GM12878 (cell line): ENCODE measurements around the gene LRGUK. TPM values are rescaled to one million over a fixed set of nuclear protein-coding genes. Genes with fewer than 3 reads are reported as not detected.
A peak's percentile ranks its signal among the peaks of the same experiment; 100 is the strongest.

Experiments
- ATAC-seq: fragments of 200-7000 bp; cut with Tn5 transposase; 3 replicates; pipeline ENCODE4 v1.9.1; 2020; ENCODE audit warnings: mild to moderate bottlenecking, moderate library complexity
- BruUV-seq: library from RNA; stranded (reverse); fragments of 400-500 nt; replicated peaks from 2 replicates; lab custom pipeline; 2021; lab: Mats Ljungman, UMichigan
- CTCF ChIA-PET: fragments of 300-600 bp; sonication (Branson Sonifier 250); formaldehyde crosslinking; extraction: SDS; loops from one replicate; lab custom pipeline; 2021; ENCODE audit warnings: inconsistent platforms; lab: Yijun Ruan, JAX
- POLR2A ChIA-PET: fragments of 350-600 bp; formaldehyde crosslinking; extraction: SDS; loops from one replicate; lab custom pipeline; 2021; ENCODE audit warnings: inconsistent platforms; lab: Charles Lee
- RAD21 ChIA-PET: fragments of 300-600 bp; sonication (Branson Sonifier 250); formaldehyde crosslinking; loops from one replicate; lab custom pipeline; 2023; ENCODE audit warnings: antibody characterized with exemption; ENCODE audit not compliant: unreplicated experiment; lab: Charles Lee
- SMC1A ChIA-PET: fragments of 300-600 bp; sonication (Branson Sonifier 250); formaldehyde crosslinking; loops from one replicate; lab custom pipeline; 2023; ENCODE audit not compliant: unreplicated experiment, uncharacterized antibody; lab: Charles Lee
- DNase-seq: peaks from one replicate; pipeline ENCODE4 v3.0.0-alpha.2; 2011; ENCODE audit warnings: low read depth, low spot score
- FAIRE-seq: peaks from 3 replicates; lab custom pipeline; 2011; peaks lifted over from hg19 to GRCh38; lab: Jason Lieb, UNC
- H2AFZ ChIP-seq: 2 replicates; pipeline ENCODE4 v1.6.0; 2011; ENCODE audit warnings: low read depth, low read length, control low read depth; ENCODE audit not compliant: control insufficient read depth
- H3K27ac ChIP-seq: 2 replicates; pipeline ENCODE4 v1.5.1; 2011; ENCODE audit warnings: control low read depth; ENCODE audit not compliant: control insufficient read depth, insufficient read depth
- H3K27me3 ChIP-seq, 2 experiments: replicated peaks in 1 of 2; 2 replicates each; pipeline versions ENCODE4 v1.6.0 to v1.6.1; 2011; ENCODE audit warnings: low read length in 1 of 2; ENCODE audit not compliant: control insufficient read depth in 2 of 2, insufficient read depth in 2 of 2
- H3K36me3 ChIP-seq, 2 experiments: 2 replicates each; pipeline ENCODE4 v1.5.1; 2011; ENCODE audit warnings: low read length in 1 of 2; ENCODE audit not compliant: control insufficient read depth in 2 of 2, insufficient read depth in 2 of 2
- H3K4me1 ChIP-seq: 2 replicates; pipeline ENCODE4 v1.6.1; 2011; ENCODE audit warnings: mild to moderate bottlenecking, low read length, moderate library complexity, mixed read lengths; ENCODE audit not compliant: control insufficient read depth, insufficient read depth
- H3K4me2 ChIP-seq: 2 replicates; pipeline ENCODE4 v1.6.0; 2011; ENCODE audit warnings: control low read depth; ENCODE audit not compliant: control insufficient read depth, insufficient read depth
- H3K4me3 ChIP-seq: fragments of 200-600 bp; sonication (generic); 2 replicates; pipeline ENCODE4 v1.5.1; 2016
- H3K79me2 ChIP-seq: 2 replicates; pipeline ENCODE4 v1.6.0; 2011; ENCODE audit warnings: low read length; ENCODE audit not compliant: control insufficient read depth, insufficient read depth
- H3K9ac ChIP-seq: 2 replicates; pipeline ENCODE4 v1.8.0; 2011; ENCODE audit warnings: low read length, control low read depth, mixed read lengths; ENCODE audit not compliant: control insufficient read depth, insufficient read depth
- H3K9me3 ChIP-seq: replicated peaks from 3 replicates; pipeline ENCODE4 v1.5.1; 2011; ENCODE audit warnings: mild to moderate bottlenecking, low read length; ENCODE audit not compliant: control insufficient read depth, insufficient read depth
- H4K20me1 ChIP-seq: 2 replicates; pipeline ENCODE4 v1.6.0; 2011; ENCODE audit not compliant: control insufficient read depth, insufficient read depth
- CTCF ChIP-seq, 3 experiments: IDR thresholded peaks in 2 of 3; conservative IDR thresholded peaks in 1 of 3; 2 replicates each; pipeline ENCODE4 v1.5.1; 2011; ENCODE audit warnings: low read depth in 3 of 3, low read length in 3 of 3, mild to moderate bottlenecking in 3 of 3, control low read depth in 2 of 3, moderate library complexity in 2 of 3, inconsistent platforms in 1 of 3, mixed read lengths in 1 of 3; ENCODE audit not compliant: control insufficient read depth in 2 of 3, insufficient read depth in 1 of 3; ENCODE audit errors: extremely low read depth in 1 of 3
- CUX1 ChIP-seq: IDR thresholded peaks from 2 replicates; pipeline ENCODE4 v1.6.1; 2012; ENCODE audit warnings: improper control_type of control experiment, low read depth, low read length; ENCODE audit not compliant: insufficient replicate concordance
- E2F4 ChIP-seq: IDR thresholded peaks from 2 replicates; pipeline ENCODE4 v1.6.1; 2012; ENCODE audit warnings: low read depth, low read length, improper control_type of control experiment
- EGR1 ChIP-seq, 2 experiments: IDR thresholded peaks; 1 replicate in 1 of 2; 2 replicates in 1 of 2; pipeline ENCODE4 v1.6.1; 2011 to 2012; ENCODE audit warnings: low read depth in 2 of 2, low read length in 2 of 2, borderline replicate concordance in 1 of 2, mild to moderate bottlenecking in 1 of 2, moderate library complexity in 1 of 2
- ELK1 ChIP-seq: IDR thresholded peaks from 2 replicates; pipeline ENCODE4 v1.6.1; 2012; ENCODE audit warnings: low read depth, low read length, improper control_type of control experiment
- KDM1A ChIP-seq: fragments of 200-600 bp; sonication (generic); IDR thresholded peaks from 2 replicates; pipeline ENCODE4 v1.6.1; 2016; ENCODE audit warnings: borderline replicate concordance
- LARP7 ChIP-seq: fragments of 450-650 bp; IDR thresholded peaks from 2 replicates; pipeline ENCODE4 v1.6.1; 2017; ENCODE audit warnings: mild to moderate bottlenecking
- MYC ChIP-seq: IDR thresholded peaks from 2 replicates; pipeline ENCODE4 v1.6.1; 2011; ENCODE audit warnings: mild to moderate bottlenecking, low read length, moderate library complexity, inconsistent platforms; ENCODE audit not compliant: insufficient read depth, insufficient replicate concordance, insufficient read length, severe bottlenecking
- NFIC ChIP-seq: IDR thresholded peaks from 2 replicates; pipeline ENCODE4 v1.6.1; 2012; ENCODE audit warnings: low read depth, mild to moderate bottlenecking, inconsistent platforms, low read length, moderate library complexity
- NFXL1 ChIP-seq: fragments of 450-650 bp; IDR thresholded peaks from 2 replicates; pipeline ENCODE4 v1.6.1; 2017; ENCODE audit warnings: antibody characterized with exemption, mild to moderate bottlenecking, borderline replicate concordance
- RAD51 ChIP-seq: fragments of 450-650 bp; IDR thresholded peaks from 2 replicates; pipeline ENCODE4 v1.6.1; 2016; ENCODE audit warnings: moderate library complexity, mild to moderate bottlenecking, inconsistent platforms
- RBBP5 ChIP-seq: fragments of 200-600 bp; sonication (generic); conservative IDR thresholded peaks from 2 replicates; pipeline ENCODE4 v1.6.1; 2016
- STAT3 ChIP-seq: IDR thresholded peaks from 2 replicates; pipeline ENCODE4 v1.6.1; 2011; ENCODE audit warnings: low read depth, low read length, improper control_type of control experiment
- WGBS: methylation state at CpG from one replicate; pipeline ENCODE4 v1.1.6; 2016; ENCODE audit warnings: low lambda C conversion rate; ENCODE audit not compliant: insufficient replicate concordance, insufficient coverage; ENCODE audit errors: missing lambda C conversion rate; 5-methylcytosine and 5-hydroxymethylcytosine counted together
- in situ Hi-C: fragments of 300-500 bp; cut with MboI; formaldehyde crosslinking; loops from 9 replicates; pipeline ENCODE4 v1.14.3; 2018; ENCODE audit warnings: mixed read lengths
- intact Hi-C: fragments of 100-400 bp; cut with micrococcal nuclease; formaldehyde crosslinking; loops from one replicate; pipeline ENCODE4 v1.14.2; 2022; ENCODE audit not compliant: unreplicated experiment
- polyA plus RNA-seq, 11 experiments: library from polyadenylated mRNA; depleted of rRNA in 4 of 11; unstranded in 6 of 11; stranded (reverse) in 5 of 11; fragments of >200 nt; fragmentation: Nextera tagmentation in 4 of 11; fragmentation: Illumina TruSeq in 1 of 11; extraction: Ambion mirVana in 4 of 11; extraction: Trizol in 1 of 11; gene quantifications; 1 replicate in 1 of 11; 2 replicates in 10 of 11; pipeline versions ENCODE4 v1.2.1 to v1.2.3, GENCODE V29; 2011 to 2016; ENCODE audit warnings: inconsistent platforms in 2 of 11, missing spikeins in 2 of 11, low read depth in 1 of 11
- total RNA-seq, 4 experiments: library from RNA; depleted of rRNA in 3 of 4; stranded (reverse); fragments of >200 nt in 3 of 4; fragmentation: Illumina TruSeq in 1 of 4; extraction: Trizol in 1 of 4; gene quantifications; 2 replicates each; pipeline versions ENCODE4 v1.2.1 to v1.2.3, GENCODE V29; 2013 to 2021

LRGUK gene
- total and polyA plus RNA-seq, 10 of the 15 experiments (the other 5 are each of a cell fraction or from before 2014, with no cell fraction given) = 0.04 to 0.14 (median 0.08) TPM; not detected in 3

- H4K20me1 ChIP-seq = no peaks in the 10 kb centered on the region
- H3K79me2 ChIP-seq = no peaks in the 10 kb centered on the region
- H2AFZ ChIP-seq = no peak overlapping the region
- in situ Hi-C loops = no loop called here
- no peak for FAIRE-seq
- RAD21 ChIA-PET = interaction anchor here (0.7 kb wide), 1 partner anchor 65 kb away, joined by 4 read pairs; no protein-coding TSS in a partner anchor
- BruUV-seq = no TSS peak
- 30% methylated on average over 3 of the region's 3 CpGs for WGBS
- no peak overlapping the region for H3K4me3 ChIP-seq
- no peak overlapping the region for H3K27ac ChIP-seq
- no peaks in the 10 kb centered on the region for H3K36me3 ChIP-seq
- CTCF ChIA-PET = interaction anchor here (1.0 kb wide), 1 partner anchor 13 kb away, joined by 3 read pairs; no protein-coding TSS in a partner anchor
- peaks cover 2% of the 10 kb centered on the region; the same call in 2 of the 3 replicates for H3K9me3 ChIP-seq
- no peaks in the 10 kb centered on the region for H3K4me1 ChIP-seq
- no peaks in the 10 kb centered on the region for H3K27me3 ChIP-seq
- POLR2A ChIA-PET = no interaction called here
- peak; percentile 73 for ATAC-seq
- SMC1A ChIA-PET = interaction anchor here (1.1 to 1.2 kb wide), 4 partner anchors 16 to 52 kb away, joined by 3 to 5 read pairs (median 3); partner anchors contain the start of gene LRGUK
- no peak overlapping the region for H3K9ac ChIP-seq
- H3K4me2 ChIP-seq = no peak overlapping the region
- DNase-seq = no peak
- intact Hi-C loops = no loop called here
- TF ChIP-seq MYC (no peak), E2F4 (no peak), CUX1 (no peak), LARP7 (no peak), NFIC (no peak), EGR1 (IDR thresholded peaks at IDR 0.05; ENCODE audit: borderline replicate concordance in 1 of 2, low read depth in 2 of 2, low read length in 2 of 2) (no peak), CTCF (IDR thresholded peaks at IDR 0.05 in 2 of 3, conservative IDR thresholded peaks at IDR 0.05 in 1 of 3; ENCODE audit: control insufficient read depth in 2 of 3, extremely low read depth in 1 of 3, insufficient read depth in 1 of 3, low read depth in 3 of 3, low read length in 3 of 3) (0 out of 6 replicates have a peak, but pooled peaks of 1 of the 3 experiments have one; percentile 4), RAD51 (no peak), STAT3 (no peak), KDM1A (no peak), ELK1 (no peak), RBBP5 (no peak), NFXL1 (no peak)
These were observed 42.5 kb upstream of the LRGUK start for GRCh38 chr7:134084488-134085144.
